Calu3 (cell line): ENCODE data around the gene AHNAK2. TPM values are rescaled to one million over a fixed set of nuclear protein-coding genes. Genes with fewer than 3 reads are reported as not detected.
"Not testable (repeated sequence)": the region's sequence is repeated elsewhere in the genome, so short reads cannot be mapped to it uniquely, and the experiment has no call there.

Experiments used
- BruUV-seq: library from RNA; stranded (reverse); fragments of 400-500 nt; replicated peaks from 2 replicates; lab custom pipeline; 2021; lab: Mats Ljungman, UMichigan
- CTCF ChIA-PET: fragments of 300-600 bp; sonication (Branson Sonifier 250); formaldehyde crosslinking; loops from one replicate; lab custom pipeline; 2022; ENCODE audit warnings: antibody characterized with exemption; lab: Charles Lee
- DNase-seq: peaks from one replicate; pipeline ENCODE4 v3.0.0; 2022
- H3K27ac Mint-ChIP-seq: one replicate; pipeline ENCODE4 v1.8.0; 2022; ENCODE audit warnings: mixed read lengths; ENCODE audit not compliant: unreplicated experiment
- H3K27me3 Mint-ChIP-seq: one replicate; pipeline ENCODE4 v1.8.0; 2022; ENCODE audit warnings: mixed read lengths; ENCODE audit not compliant: unreplicated experiment
- H3K36me3 Mint-ChIP-seq: one replicate; pipeline ENCODE4 v1.8.0; 2022; ENCODE audit warnings: mild to moderate bottlenecking, moderate library complexity, mixed read lengths; ENCODE audit not compliant: insufficient read depth, unreplicated experiment
- H3K4me1 Mint-ChIP-seq: one replicate; pipeline ENCODE4 v1.8.0; 2022; ENCODE audit warnings: mild to moderate bottlenecking, low read depth, mixed read lengths; ENCODE audit not compliant: unreplicated experiment
- H3K4me3 Mint-ChIP-seq: one replicate; pipeline ENCODE4 v1.8.0; 2022; ENCODE audit warnings: mild to moderate bottlenecking, low read depth, moderate library complexity, mixed read lengths; ENCODE audit not compliant: unreplicated experiment
- H3K9me3 Mint-ChIP-seq: one replicate; pipeline ENCODE4 v1.8.0; 2022; ENCODE audit warnings: low read depth, mixed read lengths; ENCODE audit not compliant: unreplicated experiment
- intact Hi-C: fragments of 100-400 bp; cut with micrococcal nuclease; formaldehyde crosslinking; loops from one replicate; pipeline ENCODE4 v1.10.0; 2022; ENCODE audit not compliant: unreplicated experiment
- total RNA-seq: library from RNA; stranded (reverse); gene quantifications from 2 replicates; pipeline ENCODE4 v1.2.3, GENCODE V29; 2022
- TF ChIP-seq, protein P1 (sequence below): fragments of 200-600 bp; IDR thresholded peaks from one replicate; pipeline ENCODE4 v1.8.0; 2022; ENCODE audit warnings: antibody characterized with exemption; ENCODE audit not compliant: unreplicated experiment

Gene AHNAK2
- total RNA-seq, 1 experiment from 2014 or later: 42.0 TPM

DNA sequence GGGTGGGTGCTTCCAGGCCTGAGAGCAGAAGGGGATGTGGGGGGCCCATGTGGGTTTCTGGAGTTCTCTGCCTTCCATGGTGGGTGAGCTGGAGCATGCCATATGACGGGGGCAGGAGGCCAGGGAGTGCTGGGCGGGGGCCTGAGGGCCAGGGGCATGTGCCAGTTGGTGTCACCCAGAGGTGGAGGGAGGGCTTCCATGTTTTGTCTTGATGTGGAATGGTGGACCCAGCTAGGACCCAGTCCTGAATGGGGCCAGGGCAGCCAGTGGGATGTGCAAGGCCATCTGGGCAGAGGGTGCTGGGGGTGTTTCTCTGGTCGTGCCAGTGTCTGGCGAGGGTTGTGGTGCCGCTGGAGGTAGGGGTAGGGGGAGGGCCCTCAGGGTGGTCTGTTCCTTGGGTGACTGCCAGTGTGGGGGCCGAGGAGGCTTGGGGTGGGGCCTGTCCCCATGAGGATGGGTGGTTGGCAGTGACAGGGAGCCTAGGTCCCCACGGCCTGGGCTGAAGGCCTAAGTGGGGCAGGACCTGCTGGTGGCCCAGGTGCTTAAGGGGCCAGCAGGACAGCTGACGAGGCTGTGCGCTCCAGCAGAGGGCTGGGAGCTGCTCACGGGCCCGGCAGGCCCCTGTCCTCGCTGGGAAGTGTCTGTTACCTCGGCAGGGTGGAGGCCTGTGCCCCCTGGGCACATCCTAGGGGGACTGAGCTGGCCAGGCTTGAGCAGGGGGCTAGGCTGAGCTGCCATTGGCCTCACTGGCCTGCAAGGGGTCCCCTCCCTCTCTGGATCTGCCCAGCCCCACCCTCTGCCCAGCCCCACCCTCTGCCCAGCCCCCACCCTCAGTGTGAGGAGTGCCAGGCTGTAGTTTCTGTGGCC is 86.3 kb downstream of the AHNAK2 start:
- H3K4me3 Mint-ChIP-seq: no peak overlapping the region
- TF ChIP-seq, protein P1, sequence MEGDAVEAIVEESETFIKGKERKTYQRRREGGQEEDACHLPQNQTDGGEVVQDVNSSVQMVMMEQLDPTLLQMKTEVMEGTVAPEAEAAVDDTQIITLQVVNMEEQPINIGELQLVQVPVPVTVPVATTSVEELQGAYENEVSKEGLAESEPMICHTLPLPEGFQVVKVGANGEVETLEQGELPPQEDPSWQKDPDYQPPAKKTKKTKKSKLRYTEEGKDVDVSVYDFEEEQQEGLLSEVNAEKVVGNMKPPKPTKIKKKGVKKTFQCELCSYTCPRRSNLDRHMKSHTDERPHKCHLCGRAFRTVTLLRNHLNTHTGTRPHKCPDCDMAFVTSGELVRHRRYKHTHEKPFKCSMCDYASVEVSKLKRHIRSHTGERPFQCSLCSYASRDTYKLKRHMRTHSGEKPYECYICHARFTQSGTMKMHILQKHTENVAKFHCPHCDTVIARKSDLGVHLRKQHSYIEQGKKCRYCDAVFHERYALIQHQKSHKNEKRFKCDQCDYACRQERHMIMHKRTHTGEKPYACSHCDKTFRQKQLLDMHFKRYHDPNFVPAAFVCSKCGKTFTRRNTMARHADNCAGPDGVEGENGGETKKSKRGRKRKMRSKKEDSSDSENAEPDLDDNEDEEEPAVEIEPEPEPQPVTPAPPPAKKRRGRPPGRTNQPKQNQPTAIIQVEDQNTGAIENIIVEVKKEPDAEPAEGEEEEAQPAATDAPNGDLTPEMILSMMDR: no peak
- no peaks in the 10 kb centered on the region for H3K27me3 Mint-ChIP-seq
- no peak for DNase-seq
- no TSS peak for BruUV-seq
- H3K36me3 Mint-ChIP-seq: peaks cover 36% of the 10 kb centered on the region
- H3K27ac Mint-ChIP-seq: no peak overlapping the region
- peaks cover 10% of the 10 kb centered on the region for H3K4me1 Mint-ChIP-seq
- intact Hi-C loops: loop anchor here (10.0 kb wide), 1 partner anchor 83 kb away; the partner anchor contains the start of gene AHNAK2
- no peaks in the 10 kb centered on the region for H3K9me3 Mint-ChIP-seq
- CTCF ChIA-PET: no interaction called here

DNA sequence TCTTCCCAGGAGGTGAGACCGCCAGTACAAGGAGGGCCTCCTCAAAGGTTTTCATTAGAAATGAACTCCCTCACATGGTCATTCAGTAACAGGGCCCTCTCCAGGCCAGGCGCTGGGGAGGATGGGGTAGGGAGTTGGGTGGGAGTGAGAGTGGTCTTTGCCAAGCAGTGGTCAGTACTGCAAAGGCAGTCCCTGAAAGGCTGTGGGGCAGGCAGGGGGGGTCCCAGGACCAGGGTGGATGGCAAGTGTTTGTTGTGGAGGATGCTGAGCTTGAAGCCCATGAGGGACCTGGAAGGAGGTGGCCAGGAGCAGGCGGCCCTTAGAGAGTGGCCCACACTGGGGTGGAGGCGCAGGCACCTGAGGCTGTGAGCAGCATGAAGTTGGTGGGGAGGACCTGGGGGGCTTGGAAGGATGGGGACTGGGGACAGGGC is 87.0 kb downstream of the AHNAK2 start:
- TF ChIP-seq, protein P1: no peak
- intact Hi-C loops: loop anchor here (10.0 kb wide), 1 partner anchor 84 kb away; the partner anchor contains the start of gene AHNAK2
- no peaks in the 10 kb centered on the region for H3K27me3 Mint-ChIP-seq
- peaks cover 4% of the 10 kb centered on the region for H3K4me1 Mint-ChIP-seq
- peaks cover 31% of the 10 kb centered on the region for H3K36me3 Mint-ChIP-seq
- H3K27ac Mint-ChIP-seq: no peak overlapping the region
- CTCF ChIA-PET: no interaction called here
- BruUV-seq: no TSS peak
- DNase-seq: no peak
- H3K9me3 Mint-ChIP-seq: no peaks in the 10 kb centered on the region
- no peak overlapping the region for H3K4me3 Mint-ChIP-seq

DNA sequence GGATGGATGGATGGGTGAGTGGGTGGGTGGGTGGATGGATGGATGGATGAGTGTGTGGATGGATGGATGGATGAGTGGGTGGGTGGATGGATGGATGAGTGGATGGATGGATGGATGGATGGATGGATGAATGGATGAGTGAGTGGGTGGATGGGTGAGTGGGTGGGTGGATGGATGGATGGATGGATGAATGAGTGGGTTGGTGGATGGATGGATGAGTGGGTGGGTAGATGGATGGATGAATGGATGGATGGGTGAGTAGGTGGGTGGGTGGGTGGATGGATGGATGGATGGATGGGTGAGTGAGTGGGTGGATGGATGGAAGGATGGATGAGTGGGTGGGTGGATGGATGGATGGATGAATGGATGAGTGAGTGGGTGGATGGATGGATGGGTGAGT is 87.9 kb downstream of the AHNAK2 start:
- CTCF ChIA-PET, H3K27me3 Mint-ChIP-seq, H3K27ac Mint-ChIP-seq, H3K9me3 Mint-ChIP-seq, H3K4me1 Mint-ChIP-seq, DNase-seq, H3K4me3 Mint-ChIP-seq, BruUV-seq: not testable (repeated sequence)
- H3K36me3 Mint-ChIP-seq: peaks cover 23% of the 10 kb centered on the region
- intact Hi-C loops: loop anchor here (10.0 kb wide), 1 partner anchor 85 kb away; the partner anchor contains the start of gene AHNAK2

DNA sequence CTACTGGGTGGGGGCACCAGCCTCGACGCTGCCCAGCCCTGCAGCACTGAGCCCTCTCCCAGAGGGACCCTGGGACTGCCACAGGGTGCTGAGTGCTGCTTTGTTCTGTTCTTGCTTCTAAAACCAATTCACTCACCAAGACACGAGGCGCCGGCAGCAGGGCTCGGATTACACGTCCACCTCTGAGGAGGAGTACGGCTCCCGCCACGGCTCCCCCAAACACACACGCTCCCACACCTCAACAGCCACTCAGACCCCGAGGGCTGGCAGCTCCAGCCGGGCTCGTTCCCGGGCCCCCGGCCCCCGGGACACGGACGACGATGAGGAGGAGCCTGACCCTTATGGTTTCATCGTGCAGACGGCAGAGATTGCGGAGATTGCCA is 88.8 kb downstream of the AHNAK2 start:
- CTCF ChIA-PET: interaction anchor here (0.6 kb wide), 1 partner anchor 648 kb away, joined by 6 read pairs; no protein-coding TSS in a partner anchor
- DNase-seq: no peak
- Mint-ChIP-seq H3K4me1 (no peaks in the 10 kb centered on the region), H3K36me3 (peaks cover 20% of the 10 kb centered on the region), H3K27ac (no peak overlapping the region), H3K9me3 (no peaks in the 10 kb centered on the region), H3K27me3 (no peaks in the 10 kb centered on the region), H3K4me3 (no peak overlapping the region)
- BruUV-seq: no TSS peak
- TF ChIP-seq, protein P1: no peak
- intact Hi-C loops: no loop called here
